ENCODE results near the gene HOXA10.

Gene HOXA10

DNA sequence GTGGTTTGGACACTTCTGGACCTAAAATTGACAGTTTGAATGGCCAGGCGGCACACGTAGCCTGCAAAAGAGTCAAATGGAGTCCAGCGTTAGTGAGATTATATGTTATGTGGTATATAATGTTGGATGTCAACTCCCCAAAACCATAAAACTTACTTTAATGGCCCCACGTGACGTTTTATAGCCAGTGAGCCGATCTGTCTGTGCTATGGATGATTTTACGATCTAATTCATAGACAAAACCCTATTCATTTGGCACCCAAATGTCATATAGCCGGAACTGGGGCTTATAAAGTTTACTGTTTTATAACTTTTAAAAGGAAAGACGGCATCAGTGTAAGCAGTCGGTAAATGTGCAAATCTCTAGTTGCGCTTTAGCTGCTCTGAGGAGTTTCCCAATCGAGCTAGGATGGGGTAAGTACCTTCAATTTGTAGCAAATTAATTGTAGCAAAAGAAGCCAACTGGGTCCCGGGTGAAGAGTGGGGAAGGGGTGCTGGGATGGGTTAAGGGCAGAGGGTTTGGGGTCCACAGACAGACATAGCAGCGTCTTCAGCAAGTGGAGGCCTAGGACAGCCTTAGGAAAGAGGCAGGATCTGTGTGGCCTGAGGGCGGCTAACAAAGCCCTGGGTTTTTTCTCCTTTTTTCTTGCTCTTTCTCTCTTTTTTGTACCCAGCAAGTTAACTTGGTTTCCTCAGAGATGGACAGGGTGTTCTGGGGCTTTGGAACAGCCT is 33.8 kb downstream of the HOXA10 start:
- peak in 1 of 10 donors; percentile 5 for DNase-seq

GRCh38 chr7:27139334-27140125 is 34.6 kb downstream of the HOXA10 start:
- peak in 2 of 10 donors; percentile 56 to 74 for DNase-seq
- intact Hi-C loops (cut with DNase I): no loop called here

More for the DNA sequence above, 33.8 kb downstream of the HOXA10 start:
- intact Hi-C loops (cut with DNase I): no loop called here

GRCh38 chr7:27138985-27139333 is 35.2 kb downstream of the HOXA10 start:
- intact Hi-C loops (cut with DNase I): no loop called here

DNA sequence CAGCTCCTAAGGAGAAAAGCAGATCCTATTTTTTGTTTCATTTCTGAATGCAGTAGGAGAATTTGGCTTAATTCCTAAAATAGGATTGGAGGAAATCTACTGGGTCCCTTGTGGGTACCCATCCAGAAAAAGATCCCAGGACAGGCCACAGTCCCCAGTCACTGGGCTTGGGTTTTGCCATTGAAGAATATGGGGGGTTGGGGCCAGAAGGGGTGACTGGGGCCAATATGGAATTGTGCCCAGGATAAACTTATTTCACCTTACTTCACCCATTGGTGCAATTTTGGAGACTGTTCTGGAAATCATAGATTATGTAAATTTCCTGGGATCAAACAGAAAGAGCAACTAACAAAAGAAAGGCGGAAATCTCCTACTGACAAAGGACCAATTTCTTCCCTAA is 35.6 kb downstream of the HOXA10 start:
- intact Hi-C loops (cut with DNase I): no loop called here
- DNase-seq: no peak

More at GRCh38 chr7:27138985-27139333, 35.2 kb downstream of the HOXA10 start:
- no peak for DNase-seq

DNA sequence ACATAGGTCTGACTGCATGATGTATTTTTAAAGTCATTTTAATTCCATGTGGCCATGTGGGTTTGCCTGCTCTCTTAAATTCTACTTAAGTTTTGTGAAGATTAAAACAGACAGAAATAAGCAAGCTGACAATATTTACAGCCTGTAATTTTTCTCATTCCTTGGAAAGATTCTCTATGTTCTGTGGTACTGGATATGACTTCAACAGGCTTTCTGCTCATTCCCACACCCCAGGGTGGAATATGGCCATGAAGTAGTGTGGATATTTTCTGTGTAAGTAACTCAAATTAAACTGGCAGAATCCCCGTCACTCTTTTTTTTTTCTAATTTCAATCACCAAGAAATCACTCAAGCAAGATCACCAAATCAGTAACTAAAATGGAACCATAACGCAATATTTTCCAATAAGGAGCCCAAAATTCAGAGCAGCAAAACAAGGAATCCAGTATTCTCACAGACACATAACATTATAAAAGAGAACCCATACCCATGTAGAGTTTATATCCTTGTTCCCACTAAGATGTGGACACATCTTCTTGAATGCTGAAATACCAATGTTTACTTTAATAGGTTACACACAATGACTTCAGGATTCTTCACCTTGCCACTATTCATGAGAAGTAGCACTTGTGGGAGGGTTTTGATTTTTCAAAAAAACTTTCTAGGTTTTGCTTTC is 36.3 kb downstream of the HOXA10 start:
- intact Hi-C loops (cut with DNase I): no loop called here
- no peak for DNase-seq

- no peak for DNase-seq
- intact Hi-C loops (cut with DNase I): no loop called here
Observed at GRCh38 chr7:27134392-27134791, 39.7 kb downstream of the HOXA10 start.

GRCh38 chr7:27133409-27134231 is 40.5 kb downstream of the HOXA10 start:
- intact Hi-C loops (cut with DNase I): no loop called here
- DNase-seq: peak in 1 of 10 donors; percentile 18

GRCh38 chr7:27132978-27133377 is 41.1 kb downstream of the HOXA10 start:
- intact Hi-C loops (cut with DNase I): no loop called here
- no peak for DNase-seq

DNA sequence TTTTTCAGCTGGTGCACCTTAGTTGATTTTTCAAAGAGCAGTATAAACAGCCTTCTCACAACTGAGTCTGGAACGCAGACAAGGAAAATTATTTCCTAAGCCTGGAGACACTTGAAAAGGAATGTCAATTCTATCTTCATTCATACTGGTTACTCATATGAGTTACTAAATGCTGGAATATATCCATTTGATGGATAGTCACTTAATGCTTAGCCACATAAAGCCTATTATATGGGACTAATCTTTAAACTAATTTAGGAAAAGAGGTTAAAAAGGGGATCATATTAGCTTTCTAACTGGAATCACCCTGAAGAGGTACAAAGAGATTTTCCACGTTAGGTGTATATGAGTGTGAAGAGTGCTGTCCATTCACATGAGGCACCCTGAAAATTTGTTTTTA is 41.9 kb downstream of the HOXA10 start:
- intact Hi-C loops (cut with DNase I): no loop called here
- no peak for DNase-seq

GRCh38 chr7:27131390-27131819 is 42.7 kb downstream of the HOXA10 start:
- intact Hi-C loops (cut with DNase I): no loop called here
- DNase-seq: no peak

GRCh38 chr7:27130540-27131389 is 43.4 kb downstream of the HOXA10 start, which contains the start of gene HOXA4:
Gene HOXA4 (minus strand): TSS chr7:27130757. CDS start chr7:27130733, 24 bp downstream.
- peak in 3 of 10 donors; percentile 27 to 82 (median 67) for DNase-seq
- intact Hi-C loops (cut with DNase I): no loop called here

DNA sequence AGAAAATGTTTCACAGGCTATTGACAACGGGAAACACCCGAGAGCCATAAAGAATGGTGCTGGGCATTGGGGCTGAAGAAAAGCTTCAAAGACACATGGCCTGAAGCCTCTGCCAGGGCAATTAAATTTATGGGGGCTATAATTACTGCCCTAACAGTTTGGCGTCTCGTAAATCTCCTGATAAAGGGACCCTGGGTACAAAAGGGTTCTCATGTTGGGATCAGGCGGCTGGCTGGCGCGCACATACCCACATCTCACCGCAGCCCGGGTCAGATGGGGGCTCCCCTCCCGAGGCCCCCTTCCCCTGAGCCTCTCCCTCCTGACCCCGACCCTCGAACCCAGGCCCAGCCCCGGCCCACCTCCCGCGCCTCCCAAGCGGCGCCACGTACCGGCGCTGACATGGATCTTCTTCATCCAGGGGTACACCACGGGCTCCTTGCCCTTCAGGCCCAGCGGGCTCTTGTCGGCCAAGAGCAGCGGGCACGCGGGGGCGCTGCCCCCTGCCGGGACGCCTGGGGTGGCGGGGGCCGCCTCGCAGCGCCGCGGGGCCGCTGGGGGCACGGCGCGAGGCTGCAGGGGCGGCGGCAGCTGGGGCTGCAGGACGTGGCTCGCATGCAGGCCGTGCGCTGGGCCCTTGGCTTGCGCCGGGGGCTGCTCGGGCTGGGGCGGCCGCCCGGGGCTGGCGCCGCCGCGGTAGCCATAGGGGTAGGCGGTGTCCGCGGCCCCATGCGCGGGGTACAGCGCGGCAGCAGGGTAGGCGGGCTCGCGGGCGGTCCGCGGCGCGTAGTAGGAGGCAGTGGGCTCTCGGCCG is 44.2 kb downstream of the HOXA10 start:
- intact Hi-C loops (cut with DNase I): no loop called here
- peak in 1 of 10 donors; percentile 63 for DNase-seq

DNA sequence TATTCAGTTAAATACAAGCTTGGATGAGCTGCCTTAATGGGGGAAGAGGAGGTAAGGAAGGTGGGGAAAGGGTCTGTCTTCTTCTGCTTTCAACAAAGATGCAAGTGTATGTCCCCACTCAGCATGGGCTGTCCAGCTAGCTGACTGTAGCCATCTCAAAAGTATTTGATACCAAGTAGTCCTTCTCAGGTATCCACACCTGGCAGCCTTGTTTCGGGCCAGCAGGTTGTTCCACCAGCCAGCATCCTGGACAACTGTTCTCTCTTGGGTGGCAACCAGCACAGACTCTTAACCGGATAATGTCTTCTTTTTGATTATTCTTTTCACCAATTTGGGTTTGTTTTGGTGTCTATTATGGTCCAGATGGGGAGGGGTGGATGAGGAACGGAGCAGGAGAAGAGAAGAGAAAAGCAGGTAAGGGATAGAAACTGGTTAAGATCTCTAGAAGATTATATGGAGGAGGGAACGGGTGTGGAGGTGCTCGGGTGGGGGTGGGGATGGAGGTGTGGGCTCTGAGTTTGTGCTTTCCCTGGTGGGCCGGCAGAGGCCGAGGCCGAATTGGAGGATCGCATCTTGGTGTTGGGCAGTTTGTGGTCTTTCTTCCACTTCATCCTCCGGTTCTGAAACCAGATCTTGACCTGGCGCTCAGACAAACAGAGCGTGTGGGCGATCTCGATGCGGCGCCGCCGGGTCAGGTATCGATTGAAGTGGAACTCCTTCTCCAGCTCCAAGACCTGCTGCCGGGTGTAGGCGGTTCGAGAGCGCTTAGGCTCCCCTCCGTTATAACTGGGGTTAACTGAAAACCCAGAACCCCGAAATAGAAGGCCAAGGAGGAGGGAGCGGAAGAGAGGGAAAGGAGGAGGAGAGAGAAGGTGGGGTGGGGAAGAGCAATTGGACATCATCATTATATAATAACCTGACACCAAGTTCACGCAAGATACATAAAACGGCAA is 45.1 kb downstream of the HOXA10 start:
- DNase-seq: peak in 1 of 10 donors; percentile 40
- intact Hi-C loops (cut with DNase I): no loop called here

- DNase-seq: peak in 2 of 10 donors; percentile 4
- intact Hi-C loops (cut with DNase I): no loop called here
Observed at GRCh38 chr7:27128034-27128433, 46.1 kb downstream of the HOXA10 start.

DNA sequence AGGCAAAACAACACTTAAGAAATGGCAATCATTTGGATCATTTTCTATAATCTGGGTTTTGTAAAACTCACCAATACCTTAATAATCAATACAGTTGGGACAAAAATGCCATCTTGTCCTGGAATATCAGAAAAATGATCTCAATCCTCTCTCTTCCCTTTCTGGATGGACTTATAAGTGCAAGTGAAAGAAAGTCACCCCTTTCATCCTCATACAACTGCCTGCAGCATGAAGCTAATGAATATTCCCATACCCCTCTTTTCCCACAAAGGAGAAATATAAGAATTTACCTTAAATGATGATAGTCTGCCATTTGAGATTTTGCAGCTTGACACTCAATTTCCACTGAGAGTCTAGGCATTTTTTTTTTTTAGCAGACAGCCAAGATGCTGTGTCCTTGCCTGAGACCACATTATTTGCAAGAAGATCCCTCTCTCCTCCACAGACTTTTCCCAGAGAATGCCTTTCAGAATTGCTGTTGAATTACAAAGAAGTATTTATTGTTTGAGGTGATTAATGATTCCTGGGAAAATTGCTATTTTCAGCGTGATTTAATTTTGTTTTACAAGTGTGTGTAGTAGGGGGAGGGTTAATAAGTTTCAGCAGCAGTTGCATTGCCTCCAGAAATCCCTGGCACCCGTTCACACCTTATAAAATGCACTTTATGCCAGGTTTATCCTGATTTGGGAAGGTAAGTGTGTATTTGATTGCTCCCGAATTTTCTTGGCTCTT is 47.4 kb downstream of the HOXA10 start:
- intact Hi-C loops (cut with DNase I): no loop called here
- no peak for DNase-seq

GRCh38 chr7:27125986-27126394 is 48.1 kb downstream of the HOXA10 start:
- no peak for DNase-seq
- intact Hi-C loops (cut with DNase I): no loop called here
